Stimulated activated CD4-positive, alpha-beta T cell treated with anti-CD3 and anti-CD28 coated beads, Interleukin-1b, Interleukin-23, amount 100 ng/mL, for 4 hours (primary cell): ENCODE results near the gene DIAPH1.
"Not testable (repeated sequence)": the region's sequence is repeated elsewhere in the genome, so short reads cannot be mapped to it uniquely, and the experiment has no call there.

Experiments used
- DNase-seq, 2 donors: peaks; one replicate each; pipeline ENCODE4 v3.0.0-alpha.2; 2020; ENCODE audit warnings: low read depth in 2 of 2

The DIAPH1 gene

DNA sequence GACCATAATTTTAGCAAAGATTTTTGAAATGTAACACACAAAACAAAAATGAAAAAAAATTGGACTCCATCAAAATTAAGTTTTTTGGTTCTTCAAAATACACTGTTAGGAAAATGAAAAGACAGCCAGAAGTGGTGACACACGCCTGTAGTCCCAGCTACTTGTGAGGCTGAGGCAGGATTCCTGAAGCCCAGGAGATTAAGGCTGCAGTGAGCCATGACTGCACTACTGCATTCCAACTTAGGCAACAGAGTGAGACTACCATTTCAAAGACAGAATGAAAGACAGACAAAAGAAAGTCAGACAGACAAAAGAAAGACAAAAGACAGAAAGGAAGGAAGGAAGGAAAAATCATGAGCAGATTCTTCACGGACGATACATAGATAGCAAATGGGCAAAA is 7.5 kb downstream of the DIAPH1 start:
- no peak for DNase-seq

DNA sequence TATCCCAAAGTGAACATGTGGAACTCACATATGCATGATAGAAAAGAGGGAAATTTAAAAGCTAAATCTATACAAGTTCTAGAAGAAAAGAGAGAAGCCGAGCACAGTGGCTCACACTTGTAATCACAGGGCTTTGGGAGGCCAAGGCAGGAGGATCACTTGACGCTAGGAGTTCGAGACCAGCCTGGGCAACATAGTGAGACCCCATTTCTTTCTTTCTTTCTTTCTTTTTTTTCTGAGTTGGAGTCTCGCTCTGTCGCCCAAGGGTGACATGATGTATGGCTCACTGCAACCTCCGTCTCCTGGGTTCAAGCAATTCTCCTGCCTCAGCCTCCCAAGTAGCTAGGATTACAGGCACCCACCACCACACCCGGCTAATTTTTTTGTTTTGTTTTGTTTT is 8.9 kb downstream of the DIAPH1 start:
- not testable (repeated sequence) for DNase-seq

DNA sequence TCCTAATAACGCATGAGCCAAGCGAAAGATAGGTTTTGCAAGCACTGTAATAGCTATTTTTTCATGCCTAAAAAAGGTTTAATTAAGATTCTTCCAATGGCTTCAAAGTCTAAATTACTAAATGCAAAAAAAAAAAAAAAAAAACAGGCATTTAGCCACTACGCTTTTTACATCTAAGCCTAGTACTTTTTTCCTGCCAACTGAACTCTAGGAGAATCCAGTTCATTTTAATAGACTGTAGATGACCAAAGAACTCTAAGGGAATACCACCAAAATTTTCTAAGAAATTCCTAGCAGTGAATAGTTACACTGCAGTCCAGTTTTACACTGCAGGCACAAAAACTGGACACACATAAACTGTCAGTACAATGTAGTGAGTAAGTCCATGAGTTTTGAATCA is 9.8 kb downstream of the DIAPH1 start:
- no peak for DNase-seq

DNA sequence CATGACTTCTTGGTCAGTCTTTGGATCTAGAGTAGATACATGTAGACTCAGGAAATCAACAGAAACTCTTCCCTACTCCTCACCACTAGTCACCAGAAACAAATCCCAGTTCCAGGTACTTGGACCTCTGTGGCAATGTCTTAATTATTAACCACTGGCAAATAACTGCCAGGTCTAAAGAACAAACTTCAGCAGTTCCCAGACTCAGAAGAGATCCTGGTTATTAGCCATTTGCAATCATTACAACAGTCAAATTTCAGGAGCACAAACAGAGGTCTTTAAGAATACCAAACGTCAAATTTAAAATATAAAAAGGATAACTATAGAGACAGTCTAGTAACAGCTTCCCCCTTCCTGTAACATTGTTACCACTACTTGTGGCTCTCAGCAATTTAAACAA is 10.2 kb downstream of the DIAPH1 start:
- DNase-seq: no peak

DNA sequence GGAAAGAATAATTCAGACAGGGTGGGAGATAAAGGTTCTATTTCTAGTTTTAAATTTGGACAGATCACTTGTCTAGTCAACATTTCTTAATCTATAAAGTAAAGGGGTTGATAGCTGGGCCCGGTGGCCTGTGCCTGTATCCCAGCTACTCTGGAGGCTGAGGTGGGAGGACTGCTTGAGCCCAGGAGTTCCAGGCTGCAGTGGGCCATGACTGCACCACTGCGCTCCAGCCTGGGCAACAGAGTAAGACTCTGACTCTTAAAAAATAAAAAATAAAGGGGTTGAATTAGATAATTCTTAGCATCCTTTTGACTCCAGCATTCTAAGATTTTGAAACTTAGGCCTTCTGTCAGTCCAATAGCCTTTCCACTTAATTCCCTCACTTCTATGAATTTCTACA is 10.8 kb downstream of the DIAPH1 start:
- DNase-seq: no peak

DNA sequence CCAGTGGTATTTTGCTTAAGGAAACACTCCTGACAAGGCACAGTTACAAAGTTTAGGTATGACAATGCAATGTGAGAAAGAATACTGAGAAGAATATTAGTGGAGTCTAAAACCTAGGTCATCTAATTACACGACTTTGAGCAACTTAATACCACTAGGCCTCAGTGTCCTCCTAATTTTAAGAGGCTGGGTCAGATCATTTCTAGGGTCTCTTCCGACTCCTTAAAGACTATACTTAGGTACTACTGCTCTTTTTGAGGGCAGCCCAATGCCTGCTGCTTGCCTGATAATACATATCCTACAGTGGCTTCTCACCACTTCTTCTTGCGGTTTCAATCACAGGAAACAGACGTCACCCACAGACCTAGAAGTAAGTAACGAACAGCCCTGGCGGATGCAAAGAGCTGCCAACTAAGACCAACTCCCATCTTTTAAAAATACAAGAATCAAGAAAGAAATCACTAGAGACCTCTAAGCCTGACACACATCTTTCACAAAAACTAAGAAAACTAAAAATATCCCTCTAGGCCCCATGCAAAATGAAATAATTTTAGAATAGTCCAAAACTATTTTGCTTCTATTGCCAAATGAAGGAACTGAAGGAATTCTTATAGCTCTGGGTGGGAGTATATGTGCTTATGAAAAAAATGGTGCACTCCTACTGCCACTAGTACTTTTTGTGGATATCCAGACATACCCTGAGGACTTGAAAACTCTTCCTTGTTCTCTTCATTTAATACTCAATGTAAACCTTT is 13.1 kb downstream of the DIAPH1 start:
- peak; percentile 23 to 53 for DNase-seq

DNA sequence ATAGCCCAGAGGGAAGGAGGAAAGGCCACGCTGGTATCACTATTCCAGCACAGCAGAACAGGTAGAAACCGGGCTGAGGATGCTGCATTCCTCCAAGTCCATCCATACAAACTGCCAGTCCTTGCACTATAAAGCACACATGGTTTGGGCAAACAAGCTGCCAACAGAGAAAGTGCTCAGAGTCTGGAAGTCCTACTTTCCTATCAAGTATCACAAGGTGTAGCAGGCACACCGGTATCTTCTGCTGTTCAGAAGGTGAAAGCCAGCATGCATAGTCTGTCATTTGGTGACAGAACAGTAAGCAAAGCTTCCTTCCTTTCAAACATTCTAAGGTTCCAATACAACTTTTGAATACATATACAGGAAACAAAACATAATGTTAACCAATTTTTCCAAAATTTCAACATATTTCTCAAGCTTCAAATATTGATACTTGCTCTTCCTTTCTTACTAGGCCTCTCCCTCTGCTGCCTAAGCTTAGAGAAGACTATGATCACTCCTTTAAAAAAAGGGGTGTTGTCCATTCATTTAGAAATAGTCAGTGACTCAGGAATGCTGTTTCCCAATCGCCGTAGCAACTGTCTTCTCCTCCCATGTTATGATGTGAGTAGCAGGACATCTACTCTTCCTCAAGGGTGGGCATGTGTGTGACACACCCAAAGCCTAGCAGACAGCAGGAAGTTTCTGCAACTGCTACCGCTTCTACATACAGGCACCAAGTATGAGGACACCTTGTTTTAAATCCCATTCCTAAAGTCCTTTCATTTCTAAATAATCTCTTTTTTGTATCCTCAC is 14.7 kb downstream of the DIAPH1 start:
- DNase-seq: no peak

DNA sequence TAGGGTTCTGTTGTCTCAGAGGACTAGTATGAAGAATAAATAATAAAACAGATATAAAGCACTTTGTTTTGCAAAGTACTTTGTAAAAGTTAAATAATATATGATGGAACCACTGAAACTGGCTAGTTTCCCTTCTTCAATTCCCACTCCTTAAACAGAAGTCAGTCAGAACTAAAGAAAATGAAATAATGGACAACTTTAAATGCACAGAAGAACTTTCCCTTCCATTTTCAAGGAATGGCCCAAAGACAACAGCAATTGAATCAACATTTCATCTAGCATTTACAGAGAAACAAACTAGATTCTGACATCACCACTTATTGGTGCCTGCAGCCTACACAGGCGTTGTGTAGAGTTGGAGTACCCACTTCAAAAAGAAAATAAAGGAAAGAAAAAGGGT is 16.2 kb downstream of the DIAPH1 start:
- DNase-seq: no peak

DNA sequence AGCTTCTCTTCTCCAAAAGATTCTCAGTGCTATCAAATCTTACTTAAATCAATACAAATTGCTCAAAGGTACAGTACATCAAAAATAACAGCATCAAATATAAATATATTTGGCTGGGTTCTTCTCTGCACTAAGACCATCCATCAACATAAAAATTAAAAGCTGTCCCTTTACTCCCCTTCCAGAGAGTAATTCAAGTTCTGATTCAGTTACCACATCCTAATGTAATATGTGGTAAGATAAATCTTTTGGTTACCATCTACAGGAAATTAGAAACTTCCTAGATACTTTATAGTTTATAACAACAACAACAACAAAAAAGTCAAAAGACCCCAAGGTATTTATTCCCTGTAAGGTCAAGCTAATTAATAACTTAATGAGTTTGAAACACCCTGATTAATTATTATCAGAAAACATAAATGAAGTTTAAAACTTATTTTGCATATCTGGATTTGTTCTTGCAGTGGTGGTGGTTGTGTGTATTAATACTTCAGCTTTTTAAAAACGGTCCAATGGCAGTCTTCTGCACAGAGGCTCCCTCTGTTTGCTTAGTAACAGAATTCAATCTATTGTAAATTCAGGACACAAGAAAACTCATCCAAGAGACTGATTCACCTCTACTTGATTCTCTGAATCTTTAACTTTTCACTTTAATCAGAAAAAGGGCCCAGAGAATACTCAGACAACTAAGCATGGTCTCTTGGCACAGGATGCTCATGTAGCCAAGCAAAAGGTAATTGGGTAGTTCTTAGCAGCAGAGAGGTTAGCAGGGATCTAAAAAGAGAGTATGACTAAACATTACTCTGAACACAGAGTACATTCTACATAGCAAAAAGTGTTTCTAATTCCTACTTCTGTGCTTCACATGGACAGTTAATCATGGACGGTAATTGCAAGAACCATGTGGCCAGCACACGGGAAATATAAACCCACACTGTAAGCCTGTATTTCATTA is 20.1 kb downstream of the DIAPH1 start:
- DNase-seq: no peak

DNA sequence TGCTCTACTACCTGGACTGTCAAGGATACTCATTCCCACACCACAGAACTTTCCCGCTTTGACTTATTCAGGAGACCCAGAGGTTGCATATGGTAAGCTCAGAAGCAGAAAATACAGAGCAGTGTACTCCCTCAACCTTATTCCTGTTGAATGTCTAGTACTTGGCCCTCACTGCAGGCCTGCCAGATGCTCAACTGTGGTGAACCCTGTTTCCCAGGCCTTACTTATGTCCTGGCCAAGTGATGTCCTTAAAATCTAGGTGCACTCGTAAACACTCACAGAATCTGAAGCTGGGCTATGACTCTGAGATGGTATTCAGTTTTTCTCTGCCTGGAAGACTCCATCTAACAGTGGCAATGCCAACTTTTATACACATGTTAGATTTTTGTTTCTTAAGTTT is 21.0 kb downstream of the DIAPH1 start:
- no peak for DNase-seq

DNA sequence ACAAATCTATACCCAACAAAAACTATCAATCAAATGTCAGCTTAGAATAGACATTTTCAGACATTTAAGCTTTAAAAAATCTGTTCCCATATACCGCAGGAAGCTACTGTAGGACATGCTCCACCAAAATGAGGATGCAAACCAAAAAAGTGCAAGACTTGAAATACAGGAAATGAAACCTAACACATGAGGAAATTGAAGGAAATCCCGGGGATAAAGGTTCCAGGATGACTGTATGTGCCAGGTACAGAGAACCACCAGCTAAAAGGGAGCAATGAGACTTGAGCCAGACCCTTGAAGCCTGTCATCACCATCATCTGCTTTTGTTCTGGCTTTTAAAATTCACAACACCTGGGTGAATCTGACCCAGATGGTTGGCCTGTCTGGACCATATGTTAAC is 21.4 kb downstream of the DIAPH1 start:
- no peak for DNase-seq

DNA sequence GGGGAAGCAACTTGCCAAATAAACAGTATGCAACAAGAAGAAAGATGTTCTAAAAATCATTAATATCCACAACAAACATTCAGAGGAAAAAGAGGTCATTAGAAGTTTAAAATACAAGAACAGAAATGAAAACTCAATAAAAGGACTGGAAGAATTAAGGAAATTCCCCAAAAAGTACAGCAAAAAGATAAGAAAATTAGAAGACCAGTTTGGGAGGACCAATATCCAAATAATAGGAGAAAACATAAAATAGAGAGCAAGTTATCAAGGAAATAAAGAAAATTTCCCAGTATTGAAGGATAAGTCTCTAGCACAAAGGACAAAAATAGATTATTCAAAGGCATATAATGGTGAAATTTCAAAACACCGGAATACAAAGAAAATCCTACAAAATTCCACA is 21.9 kb downstream of the DIAPH1 start:
- no peak for DNase-seq

DNA sequence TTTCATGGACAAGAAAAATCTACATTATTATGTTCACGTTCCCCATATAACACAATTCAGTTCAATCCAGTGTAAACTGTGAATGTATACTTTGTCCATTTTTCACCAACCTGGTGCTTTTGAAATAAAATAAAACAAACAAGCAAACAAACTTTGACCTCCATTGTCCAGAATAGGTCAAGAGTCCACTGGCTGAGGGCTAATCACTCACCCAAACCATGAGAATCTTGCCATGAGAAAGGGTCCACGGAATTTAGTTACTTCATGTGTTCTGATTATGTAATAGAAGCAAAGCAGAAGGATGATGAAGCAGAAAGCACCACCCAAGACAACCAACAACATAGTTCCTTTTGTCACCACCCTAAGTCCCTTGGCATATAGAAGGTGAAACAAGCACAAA is 28.7 kb downstream of the DIAPH1 start:
- DNase-seq: no peak

DNA sequence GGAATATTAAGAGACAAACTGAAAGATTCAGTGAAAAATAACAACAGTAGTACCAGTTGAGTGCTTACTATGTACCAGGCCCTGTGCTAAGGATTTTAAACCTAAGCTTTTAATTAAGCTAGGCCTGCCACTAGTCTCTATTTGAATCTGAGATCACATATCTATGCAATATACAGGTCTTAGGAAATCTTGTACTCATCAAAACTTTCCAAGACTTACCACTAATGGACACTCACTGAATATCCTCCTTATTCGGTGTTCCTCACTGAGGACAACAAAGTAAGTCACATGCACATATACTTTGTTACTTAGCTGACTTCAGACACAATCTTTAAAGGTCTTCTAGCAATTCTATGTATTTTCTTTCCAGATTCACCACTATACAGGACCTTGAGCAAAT is 32.6 kb downstream of the DIAPH1 start:
- DNase-seq: no peak

DNA sequence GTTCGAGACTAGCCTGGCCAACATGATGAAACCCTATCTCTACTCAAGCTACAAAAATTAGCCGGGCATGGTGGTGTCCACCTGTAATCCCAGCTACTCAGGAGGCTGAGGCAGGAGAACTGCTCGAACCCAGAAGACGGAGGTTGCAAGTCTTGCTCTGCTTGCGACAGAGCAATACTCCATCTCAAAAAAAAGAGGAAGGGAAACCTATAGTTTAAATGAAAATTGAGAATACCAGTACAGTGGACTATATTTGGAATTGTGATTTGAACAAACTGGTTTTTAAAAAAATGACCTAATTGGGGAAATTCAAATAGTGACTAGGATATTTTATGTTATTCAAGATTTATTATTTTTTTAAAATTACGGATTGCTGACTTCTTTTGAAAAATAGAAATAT is 33.2 kb downstream of the DIAPH1 start:
- no peak for DNase-seq

DNA sequence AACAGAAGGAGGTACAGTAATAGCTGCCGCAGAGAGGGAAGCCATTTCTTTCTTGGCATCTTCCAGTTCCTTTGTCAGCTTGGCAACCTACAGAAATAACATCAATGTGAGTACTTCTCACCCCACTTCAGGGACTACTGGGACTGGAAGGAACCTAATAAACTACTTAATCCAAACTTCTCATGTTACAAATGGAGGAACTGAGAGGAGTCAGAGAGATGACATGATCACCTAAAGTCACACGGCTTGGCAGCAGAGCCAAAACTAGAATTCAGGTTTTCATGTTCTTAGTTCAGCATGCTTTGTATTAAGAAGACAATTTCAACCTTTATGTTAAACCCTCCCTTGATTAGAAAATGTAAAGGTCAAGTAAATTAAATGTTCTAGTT is 44.7 kb downstream of the DIAPH1 start:
- no peak for DNase-seq

DNA sequence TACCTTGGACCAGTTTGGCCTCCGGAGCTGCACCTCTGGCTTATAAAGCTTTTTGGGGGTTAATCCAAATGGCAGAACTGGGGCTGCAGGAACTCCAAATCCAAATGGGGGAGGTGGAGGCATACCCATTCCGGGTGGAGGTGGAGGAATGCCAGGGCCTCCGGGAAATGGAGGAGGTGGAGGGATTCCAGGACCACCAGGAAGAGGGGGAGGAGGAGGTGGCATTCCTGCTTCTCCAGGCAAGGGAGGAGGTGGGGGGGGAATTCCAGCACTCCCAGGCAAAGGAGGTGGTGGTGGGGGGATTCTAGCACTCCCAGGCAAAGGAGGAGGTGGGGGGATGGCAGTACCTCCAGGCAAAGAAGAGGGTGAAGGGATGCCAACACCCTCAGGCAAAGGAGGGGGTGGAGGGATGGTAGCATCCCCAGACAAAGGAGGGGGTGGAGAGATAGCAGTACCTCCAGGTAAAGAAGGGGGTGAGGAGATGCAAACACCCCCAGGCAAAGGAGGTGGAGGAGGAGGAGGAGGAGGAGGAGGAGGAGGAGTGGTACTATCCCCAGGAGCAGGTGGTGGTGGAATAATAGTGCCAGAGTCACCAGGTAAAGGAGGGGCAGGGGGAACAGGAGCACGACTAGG is 45.2 kb downstream of the DIAPH1 start:
- DNase-seq: no peak

DNA sequence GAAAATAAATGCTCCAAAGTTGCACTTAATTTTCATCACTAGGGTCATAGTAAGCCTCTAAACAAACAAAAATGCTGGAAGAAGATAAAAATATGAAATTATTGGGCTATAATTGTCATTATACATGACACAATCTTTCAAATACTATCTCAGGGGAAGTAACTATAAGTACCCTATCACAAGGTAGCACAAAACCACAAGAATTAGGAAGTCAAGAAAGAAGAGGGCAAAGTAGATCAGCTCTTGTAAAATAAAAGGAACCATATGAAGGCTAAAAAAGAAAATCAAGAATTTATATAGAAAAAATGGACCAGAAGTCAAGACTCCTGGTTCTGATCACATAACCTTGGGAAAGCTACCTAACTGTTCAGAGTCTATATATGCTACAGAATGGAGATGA is 48.1 kb downstream of the DIAPH1 start:
- DNase-seq: no peak

DNA sequence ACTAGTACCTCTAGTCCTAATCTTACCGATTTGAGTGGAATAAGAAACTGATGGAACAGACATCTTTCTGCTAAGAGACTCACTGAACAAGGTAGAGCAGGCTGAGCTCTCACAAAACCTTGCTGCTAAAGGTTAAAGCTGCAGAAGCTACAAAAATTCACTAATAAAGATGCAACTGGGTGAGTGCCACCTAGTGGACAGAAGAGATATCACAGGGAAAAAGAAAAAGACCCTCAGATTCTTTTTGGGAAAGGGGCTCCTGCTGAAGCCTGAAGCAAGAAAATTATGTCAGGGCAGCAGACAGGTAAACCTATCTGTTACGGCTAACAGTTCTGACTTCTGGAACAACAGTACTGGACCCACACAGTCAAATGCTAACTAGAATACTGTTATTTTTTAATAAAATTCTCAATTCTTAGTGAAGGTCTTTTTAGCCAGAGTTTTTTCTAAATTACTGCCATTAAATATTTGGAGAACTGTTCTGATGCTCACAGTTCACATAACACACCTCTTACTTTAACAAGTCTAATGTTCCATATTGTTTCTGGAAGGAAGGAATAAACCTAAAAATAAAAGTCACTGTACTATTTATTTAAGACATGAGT is 51.2 kb downstream of the DIAPH1 start:
- no peak for DNase-seq

DNA sequence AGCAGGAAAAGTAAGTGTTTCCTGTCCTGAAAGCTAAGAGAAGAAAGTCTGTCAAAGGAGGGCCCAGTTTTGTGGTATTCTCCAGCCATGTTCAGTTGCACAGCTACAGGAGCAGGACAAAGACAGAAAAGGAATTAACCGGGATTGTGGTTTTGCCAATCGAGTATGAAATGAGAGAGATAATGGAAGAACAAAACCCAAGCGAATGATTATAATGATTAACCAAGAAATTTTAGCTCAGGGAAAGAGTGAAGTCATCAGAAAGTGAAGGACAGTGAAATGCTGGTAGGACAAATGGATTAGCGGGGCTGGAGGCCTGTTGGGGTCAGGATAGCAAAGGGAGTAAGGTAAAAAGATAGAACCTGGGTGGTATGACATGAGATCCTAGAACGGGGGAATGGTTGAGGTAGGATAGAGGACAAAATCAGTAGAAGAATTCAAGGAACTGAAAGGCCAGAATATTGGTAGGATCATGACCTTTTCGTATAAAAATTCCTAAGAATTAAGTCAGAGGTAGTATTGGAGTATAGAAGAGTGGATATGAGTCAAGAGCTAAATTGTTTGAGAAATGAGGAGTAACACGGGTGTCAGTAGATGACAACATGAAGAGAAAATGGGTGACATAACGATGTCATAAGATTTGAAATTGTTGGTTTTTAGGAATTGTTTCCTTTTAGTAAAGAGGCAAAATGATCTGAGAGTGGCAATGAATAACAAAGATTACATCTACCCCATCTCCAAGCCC is 52.8 kb downstream of the DIAPH1 start:
- DNase-seq: no peak

DNA sequence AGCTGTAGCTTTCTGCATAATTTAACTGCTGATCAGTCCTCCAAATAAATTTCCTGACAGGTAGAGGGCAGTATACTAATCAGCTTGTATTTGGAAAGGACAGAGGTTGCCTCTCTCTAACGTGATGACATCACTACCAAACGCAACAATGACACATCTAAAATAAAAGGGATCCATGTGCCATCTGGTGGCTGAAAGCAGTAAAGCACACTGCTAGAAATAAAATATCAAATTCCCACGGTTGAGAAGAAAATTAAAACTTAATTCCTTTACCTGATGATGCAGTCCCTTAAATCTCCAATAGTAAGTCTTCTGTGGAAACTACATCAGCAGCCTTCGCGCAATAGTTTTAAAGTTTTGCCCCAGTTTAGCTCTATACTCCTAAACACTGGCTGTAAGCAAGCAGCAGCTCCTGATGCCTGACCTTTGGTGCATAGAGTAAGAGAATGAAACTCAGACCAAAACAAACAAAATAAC is 54.5 kb downstream of the DIAPH1 start:
- peak; percentile 24 to 66 for DNase-seq
